Embryonic facial prominence (tissue), 1 donor: ENCODE results near the gene TTC23L.
A peak's percentile ranks its signal among the peaks of the same experiment; 100 is the strongest.
"Not testable (repeated sequence)": the region's sequence is repeated elsewhere in the genome, so short reads cannot be mapped to it uniquely, and the experiment has no call there.

Experiments
- DNase-seq: peaks from one replicate; pipeline ENCODE4 v3.0.0-alpha.2; 2016; ENCODE audit errors: extremely low spot score

Gene TTC23L, protein sequence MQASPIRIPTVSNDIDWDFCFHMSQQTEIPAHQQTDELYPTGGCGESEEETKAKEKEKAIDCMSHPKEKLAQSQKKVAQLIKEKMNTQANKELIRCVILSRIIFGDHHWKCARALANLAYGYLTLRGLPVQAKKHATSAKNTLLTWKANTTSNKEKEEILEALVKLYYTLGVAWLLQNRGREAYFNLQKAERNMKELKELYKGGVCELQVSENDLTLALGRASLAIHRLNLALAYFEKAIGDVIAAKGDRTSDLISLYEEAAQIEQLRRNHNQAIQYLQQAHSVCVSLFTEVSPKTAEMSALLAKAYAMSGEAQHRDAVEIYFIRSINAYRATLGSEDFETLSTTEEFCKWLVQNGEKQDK

DNA sequence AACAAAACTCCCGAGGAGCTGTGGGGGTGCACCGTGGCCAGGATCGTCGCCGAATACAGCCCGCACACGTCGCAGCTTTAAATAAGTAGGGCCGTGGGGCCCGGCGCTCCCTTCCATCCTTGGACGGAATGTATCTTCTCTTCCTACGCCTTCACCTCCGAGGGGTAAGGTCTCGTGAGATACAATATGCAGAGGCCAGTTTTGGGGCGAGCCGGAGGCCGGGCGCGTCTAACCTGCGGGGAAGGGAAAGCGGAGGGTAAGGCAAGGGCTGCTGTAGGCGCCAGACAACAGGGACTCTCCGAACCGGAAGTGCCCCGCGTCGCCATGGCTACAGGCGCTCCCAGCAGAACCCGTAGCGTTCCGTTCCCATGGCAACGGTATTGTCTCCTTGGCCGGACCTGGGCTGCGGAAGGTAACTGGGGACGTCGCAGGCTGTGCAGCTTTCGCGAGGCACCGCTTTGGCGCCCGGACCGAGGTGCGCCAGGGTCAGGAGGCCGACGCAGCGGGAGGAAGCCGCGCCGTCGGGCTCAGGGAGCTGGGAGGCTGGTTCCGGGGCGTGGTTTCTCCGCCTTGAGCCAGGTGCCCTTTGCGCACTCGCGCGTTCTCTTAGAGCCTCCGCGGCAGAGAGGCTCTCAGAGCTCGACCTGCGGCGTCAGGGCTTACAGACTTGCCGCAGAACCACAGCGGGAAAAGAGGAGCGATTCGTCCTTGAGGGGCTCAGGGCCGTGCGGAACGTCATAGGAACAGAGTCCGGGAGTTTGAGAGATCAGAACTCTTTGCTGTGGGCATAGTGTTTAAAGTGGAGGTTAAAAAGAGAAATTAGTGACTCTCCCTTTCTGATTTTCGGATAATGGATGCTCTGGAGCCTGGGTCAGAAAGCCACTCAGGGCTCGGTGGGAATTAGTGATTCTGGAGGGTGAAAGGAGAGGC, at the start of gene TTC23L:
TTC23L (plus strand) TSS at position 380 of the 930 bp plus-strand sequence. CDS start 1,508 bp downstream, outside the sequence.
- peak; percentile 74 for DNase-seq

DNA sequence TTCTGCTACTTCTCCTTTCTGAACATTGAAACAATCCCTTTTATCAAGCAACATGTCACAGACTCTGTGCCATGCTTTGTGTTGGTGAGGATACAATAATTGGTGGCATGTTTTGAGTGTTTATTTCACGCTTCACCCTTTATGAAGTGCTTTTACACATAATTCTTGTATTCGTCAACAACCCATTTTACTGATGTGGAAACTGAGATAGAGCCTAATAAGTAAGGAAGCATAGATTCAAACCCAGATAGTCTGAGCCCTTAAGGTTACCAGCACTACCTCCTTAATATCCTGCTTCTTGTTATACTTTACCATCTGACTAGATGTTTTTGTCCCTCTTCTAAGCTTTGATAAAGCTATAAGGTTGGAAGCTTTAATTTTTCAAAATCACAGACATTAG, 49.3 kb upstream of the TTC23L start:
- DNase-seq, result no peak

DNA sequence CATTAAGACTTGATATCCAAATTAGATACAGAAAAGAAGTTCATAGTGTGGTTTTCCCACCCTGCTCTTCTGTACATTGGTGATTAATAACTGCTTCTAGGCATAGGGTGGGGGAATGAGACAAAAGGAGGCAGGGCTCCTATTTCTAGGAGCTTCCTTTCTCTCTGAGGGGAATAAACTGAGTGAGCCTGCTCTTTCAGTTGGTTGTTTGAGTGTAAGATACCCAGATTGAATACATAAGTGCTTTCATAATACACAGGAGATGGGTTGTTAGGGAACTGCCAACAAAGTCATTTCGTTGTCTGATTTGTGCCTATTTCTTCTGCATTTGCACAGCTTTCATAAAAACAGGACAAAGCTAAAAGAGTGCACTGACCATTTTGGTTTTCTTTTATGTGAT, 48.9 kb upstream of the TTC23L start:
- DNase-seq, result no peak

DNA sequence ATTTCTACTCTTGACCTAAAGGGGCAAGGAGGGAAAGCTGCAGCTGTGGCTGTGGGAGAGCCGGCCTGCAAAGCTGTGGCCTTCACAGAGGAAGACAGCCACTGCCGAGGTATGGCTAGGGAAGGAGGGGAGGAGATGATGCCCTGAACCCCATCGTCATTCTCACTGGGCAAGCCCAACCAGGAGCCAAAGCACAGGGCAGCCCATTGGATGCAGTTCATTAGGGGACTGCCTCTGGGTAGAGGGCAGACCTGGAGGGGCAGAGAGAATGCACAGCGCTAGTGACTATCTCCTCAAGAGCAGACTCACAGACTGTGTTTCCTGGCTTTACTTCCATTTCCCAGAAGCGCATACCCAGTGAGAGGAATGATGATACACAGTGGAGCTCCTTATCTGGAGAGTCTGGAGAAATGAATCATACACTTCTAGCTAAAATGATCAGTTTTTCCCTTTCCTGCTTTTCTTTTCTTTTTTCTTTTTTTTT, 47.2 kb upstream of the TTC23L start:
- DNase-seq, result no peak

DNA sequence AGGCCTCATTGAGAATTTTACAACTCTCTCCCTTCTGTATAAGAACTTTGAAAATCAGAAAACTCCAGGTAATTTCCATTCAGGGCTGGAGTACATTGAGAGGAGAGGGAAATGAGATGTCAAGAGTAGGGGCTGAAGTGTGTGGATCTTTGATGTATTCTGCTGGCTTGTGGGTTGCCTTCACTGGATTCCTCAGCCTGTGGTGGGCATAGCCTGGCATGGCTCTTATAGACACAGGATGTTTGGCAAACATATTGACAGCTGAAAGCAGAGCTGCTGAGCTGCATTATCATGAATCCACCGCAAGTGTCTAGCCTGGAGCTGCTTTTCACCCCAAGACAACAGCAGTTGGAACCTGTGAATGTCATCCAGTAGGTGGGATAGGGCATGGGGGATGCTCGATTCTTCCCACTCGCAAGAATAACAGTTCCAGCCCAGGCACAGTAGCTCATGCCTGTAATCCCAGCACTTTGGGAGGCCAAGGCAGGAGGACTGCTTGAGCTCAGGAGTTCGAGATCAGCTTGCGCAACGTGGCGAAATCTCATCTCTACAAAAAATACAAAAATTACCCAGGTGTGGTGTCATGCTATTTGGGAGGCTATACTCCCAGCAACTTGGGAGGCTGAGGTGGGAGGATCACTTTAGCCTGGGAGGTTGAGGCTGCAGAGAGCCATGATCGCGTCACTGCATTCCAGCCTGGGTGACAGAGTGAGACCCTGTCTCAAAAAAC, 36.0 kb upstream of the TTC23L start:
- DNase-seq, result no peak

DNA sequence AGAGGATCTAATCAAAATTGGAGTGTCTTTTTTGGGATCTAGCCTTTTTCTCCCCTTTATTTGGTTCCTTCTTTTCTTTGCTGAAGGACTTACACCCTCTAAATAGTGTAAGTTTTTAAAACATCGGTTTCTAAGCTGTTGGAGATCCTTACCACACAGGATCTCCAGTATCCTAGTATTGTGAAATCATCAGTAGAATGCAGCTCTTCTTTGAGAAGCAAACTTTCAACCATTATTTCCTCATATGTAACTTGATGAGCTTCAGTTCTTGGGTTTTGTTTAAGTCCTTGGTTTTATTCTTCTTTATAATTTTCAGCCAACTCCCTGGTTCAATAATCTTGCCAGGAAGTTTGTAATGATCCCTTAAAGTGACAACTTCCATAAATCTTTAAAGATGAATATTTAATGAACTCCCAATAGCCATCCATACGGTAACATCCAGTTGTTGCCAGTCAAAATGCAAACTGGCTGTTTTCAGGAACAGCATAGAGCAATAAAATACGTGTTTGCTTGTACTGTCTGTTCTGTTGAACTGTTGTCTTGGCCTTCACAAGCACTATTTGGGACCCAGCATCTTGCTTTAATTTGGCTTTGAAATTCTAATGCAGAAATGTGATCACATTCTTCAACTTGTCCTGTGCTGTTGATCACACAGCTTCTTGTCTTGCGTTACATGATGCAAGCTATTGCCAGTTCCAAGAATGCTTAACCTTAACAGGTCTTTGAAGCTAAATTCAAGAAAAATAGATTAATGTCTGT, 34.8 kb upstream of the TTC23L start:
- DNase-seq, result peak; percentile 39

DNA sequence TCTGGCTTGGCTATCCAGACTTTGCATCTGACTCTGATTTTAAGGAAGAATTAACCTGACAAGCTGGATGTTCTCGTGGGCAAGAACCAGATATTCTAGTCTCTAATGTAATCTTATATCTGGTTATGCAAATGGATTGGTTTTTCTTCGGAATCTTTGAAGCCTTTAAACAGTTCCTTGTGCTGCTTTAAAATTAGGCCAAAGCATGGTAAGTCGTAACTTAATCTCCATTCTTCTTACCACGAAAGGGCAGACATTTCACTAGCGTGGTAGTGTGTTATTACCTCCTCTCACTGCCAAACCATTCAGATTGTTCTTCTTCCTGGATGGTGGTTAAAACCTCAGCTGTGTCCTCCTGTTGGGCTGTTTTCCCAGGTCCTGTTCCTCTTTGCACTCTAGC, 34.1 kb upstream of the TTC23L start:
- peak; percentile 78 for DNase-seq

DNA sequence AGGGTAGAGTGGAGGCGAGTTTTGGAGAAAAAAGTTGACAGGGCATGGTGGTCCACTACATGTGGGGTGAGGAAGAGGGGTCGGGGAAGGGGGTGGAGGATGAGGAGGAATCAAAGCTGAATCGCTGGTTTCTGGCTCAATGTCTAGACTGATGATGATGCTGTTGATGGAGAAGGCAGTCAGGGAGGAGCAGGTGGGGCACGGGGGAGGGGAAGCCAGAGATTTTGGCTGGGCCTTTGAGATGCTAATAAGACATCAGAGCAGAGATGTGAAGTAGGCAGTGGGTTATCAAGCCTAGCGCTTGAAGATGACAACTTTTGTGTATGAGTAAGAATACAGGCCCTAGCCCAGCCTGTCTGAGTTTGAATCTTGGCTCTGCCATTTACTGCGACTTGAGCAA, 32.4 kb upstream of the TTC23L start:
- no peak for DNase-seq

DNA sequence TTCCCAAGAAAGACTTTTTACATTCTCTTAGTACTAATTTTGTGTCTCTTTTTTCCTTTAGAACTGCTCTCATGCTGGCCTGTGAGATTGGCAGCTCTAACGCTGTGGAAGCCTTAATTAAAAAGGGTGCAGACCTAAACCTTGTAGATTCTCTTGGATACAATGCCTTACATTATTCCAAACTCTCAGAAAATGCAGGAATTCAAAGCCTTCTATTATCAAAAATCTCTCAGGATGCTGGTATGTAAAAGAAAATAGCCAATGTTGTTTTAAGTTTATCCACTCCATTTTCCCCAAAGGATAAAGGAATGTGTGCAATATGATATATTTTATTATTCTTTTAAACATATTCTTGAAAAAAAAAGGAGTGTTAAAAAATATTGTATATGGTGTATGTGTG, 27.3 kb upstream of the TTC23L start:
- no peak for DNase-seq

DNA sequence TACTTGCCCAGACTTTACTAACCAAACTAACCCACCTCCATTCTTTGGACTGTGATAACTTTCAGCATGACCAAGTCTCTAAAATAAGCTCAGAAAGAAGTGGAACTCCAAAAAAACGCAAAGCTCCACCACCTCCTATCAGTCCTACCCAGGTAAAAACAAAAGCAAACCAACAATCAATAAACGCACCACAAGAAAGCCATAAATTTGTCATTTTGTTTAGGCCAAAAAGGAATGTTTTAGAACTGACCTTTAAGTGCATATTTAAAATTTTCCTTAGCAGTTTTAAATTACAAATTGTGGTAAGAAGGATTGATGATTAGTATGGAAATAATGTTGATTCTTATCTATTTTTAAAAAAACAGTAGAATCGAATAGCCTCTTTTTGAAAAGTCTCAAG, 25.5 kb upstream of the TTC23L start:
- DNase-seq, result no peak

DNA sequence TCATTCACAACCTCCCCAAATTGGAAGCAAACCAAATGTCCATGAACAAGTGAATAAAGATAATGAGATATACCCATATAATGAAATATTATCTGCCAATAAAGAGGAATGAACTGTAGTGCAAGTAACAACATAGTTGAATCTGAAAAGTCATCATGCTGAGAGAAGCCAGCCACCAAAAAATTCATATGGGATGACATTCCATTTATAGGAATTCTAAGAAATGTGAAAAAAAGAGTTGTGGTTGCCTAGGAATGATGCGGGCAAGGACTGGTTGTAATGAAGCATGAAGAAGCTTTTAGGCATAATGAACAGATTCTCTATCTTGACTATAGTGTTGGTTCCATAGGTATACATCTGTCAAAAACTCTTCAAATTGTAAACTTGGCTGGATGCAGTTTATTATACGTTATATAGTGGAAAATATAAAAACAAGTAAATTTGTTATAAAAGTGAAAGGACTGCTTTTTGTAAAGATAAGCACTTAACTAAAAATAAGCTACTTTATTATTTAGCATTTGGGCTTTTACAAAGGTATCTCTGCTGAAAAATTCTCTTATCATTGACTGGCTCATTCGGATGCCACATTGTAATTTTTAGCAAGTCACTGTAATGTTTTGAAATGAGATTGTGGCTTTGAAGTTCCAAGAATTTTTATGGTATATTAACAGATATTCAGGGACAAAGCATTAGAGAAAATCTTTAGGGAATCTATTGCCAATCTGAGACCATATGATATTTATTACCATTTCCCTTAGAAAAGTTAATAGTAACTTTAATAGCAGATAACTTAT, 21.2 kb upstream of the TTC23L start:
- no peak for DNase-seq

DNA sequence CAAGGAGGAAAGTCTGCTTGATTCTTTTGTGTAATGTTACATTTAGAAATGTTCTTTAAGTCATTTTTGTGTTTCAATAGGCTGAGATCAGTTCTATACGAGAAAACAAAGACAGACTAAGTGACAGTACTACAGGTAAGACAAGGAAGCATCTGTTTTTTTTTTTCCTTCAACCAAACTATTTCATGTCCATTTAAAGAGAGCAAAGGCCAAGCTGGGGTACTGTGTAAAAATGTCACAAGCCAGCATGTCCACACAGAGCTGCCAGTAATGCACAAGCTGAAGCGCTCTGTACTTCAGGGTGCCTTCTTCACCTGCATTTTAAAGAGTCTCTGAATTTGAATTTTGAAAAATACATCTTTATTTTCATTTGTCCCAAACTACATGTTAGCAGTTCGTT, 20.2 kb upstream of the TTC23L start:
- no peak for DNase-seq

DNA sequence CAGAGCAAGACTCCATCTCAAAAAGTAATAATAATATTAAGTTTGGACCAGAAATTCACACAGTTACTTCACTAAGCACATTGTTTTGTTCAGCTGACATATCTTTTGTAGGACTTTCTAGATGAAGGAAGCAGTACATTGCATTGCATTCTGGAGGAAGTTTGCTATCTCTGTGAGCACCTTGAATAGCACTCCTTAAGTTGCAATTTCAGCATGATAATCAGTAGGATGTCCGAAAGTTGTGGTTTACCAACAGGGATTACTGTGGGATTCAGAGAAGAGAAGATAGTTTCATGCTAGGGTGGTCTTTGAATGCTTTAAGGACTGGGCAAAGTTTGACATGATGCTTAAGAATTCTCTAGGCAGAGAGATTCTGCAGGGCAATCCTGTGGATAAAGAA, 18.4 kb upstream of the TTC23L start:
- DNase-seq, result no peak

DNA sequence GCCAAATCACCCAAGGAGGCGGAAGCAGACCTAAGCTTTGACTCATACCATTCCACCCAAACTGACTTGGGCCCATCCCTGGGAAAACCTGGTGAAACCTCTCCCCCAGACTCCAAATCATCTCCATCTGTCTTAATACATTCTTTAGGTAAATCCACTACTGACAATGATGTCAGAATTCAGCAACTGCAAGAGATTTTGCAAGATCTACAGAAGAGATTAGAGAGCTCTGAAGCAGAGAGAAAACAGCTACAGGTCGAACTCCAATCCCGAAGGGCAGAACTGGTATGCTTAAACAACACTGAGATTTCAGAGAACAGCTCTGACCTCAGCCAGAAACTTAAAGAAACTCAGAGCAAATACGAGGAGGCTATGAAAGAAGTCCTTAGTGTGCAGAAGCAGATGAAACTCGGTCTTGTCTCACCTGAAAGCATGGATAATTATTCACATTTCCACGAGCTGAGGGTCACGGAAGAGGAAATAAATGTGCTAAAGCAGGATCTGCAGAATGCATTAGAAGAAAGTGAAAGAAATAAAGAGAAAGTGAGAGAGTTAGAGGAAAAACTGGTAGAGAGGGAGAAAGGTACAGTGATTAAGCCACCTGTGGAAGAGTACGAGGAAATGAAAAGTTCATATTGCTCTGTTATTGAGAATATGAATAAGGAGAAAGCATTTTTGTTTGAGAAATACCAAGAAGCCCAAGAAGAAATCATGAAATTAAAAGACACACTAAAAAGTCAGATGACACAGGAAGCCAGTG, 15.8 kb upstream of the TTC23L start:
- DNase-seq, result no peak

DNA sequence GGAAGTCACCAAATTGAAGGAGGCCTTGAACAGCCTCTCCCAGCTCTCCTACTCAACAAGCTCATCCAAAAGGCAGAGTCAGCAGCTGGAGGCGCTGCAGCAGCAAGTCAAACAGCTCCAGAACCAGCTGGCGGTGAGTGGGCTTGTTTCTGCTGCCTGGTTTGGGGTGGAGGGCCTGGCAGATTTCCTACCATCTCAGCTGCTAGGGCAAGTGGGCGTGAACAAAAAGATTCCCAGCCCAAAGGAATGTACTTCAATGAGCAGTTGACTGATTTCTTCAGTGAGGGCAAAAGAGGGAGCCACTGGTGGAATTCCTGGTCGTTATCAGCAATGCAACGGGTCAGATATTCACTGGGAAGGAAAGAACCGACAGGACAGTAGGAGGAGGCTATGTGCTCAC, 12.6 kb upstream of the TTC23L start:
- DNase-seq, result no peak

DNA sequence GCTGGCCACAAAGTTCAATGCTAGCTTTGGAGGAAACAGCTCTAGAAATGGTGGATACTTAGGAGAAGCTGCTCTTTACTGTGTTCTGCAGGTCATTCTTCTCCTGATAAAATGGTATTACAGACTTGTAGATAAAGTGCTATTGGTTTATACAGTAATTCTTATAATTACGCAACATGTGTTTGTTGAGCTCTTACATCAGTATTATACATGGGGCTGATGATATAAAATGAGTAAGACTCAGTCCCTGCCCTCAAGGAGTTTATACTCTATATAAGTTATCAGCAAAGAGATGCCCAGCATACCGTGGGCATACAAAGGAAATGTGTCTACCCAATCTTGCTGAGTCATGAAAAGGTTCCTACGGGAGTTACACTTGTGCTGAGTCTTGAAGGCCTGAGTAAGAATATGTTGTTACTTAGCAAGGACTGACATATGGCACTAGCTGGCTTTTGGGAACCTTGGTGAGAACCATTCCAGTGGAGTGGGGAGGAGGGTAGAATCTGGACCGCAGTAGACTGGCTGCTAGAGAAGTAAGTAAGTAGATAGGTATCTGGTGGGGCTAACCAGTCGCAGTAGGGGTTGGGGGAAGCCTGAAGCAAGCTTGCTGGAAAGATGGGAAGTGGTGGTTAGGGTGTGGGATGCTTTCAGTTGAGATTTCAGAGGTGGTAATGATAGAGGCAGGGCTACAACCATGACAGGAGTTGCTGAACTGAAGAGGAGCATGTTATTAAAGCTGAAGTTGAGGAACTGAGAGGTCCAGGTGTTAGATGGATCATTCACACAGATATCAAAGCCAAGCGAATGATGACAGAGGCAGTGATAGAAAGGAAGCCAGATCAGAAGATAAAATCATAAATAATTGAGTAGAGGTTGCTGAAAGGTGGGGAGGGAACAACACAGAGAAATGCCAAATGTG, 11.1 kb upstream of the TTC23L start:
- DNase-seq, result no peak

DNA sequence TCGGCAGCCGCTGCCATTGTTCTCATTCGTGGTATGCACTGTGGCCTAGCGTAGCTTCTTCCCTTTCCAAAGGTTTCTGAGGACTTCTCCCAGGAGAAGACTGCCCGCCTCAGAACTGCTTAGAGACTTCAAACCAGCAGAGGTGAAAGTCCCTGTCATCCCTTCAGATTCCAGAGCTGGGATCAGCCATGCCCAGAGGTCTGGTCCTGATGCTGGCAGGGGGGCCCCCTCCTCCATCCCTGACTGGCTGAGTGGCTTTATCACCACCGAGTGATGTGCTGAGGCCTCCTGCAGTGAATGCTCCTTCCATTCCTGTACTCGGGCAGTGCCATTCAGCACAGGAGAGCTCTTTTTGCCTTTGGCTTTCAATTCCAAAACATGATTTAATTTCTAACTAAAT, 8.1 kb upstream of the TTC23L start:
- not testable (repeated sequence) for DNase-seq

DNA sequence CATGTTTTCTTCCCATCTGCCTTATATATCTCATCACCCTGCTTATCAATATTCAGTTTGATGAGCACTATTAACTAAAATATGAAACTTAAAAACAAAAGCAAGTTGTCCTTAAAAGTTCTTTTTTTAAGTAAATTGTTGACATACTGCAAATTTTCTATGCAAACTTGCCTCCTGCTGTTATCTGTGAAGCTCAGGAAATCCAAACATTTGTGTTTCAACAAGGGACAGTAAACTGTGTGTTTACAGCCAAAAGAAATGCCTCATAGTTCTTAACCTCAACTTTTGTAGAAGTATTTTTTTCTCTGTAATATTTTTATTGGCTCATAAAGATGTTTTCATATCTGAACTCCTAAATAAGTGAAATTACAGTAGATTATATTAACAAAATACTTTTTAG, 7.7 kb upstream of the TTC23L start:
- no peak for DNase-seq

DNA sequence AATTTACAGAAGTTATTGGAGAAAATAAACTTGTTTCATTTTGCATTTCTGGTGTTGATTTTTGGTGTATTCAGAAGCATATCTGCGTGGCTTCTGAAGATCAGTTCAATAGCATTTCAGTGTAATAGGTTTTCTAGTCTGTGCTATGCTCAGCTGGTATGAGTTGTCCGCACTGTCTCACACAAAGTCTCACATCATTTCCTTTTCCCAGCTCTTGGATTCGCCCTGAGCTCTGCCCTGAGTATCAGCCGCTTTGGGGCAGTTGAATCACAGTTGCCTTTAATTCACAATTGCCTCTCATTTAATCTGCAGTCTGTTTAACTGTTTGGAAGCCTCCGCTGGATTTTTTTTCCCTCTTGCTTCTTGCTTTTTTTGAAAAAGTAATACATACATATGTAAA, 6.4 kb upstream of the TTC23L start:
- DNase-seq, result no peak
